ENCODE measurements around the gene KRT8. TPM values are rescaled to one million over a fixed set of nuclear protein-coding genes. Genes with fewer than 3 reads are reported as not detected.
A peak's percentile ranks its signal among the peaks of the same experiment; 100 is the strongest.

The KRT8 gene
- total and polyA plus RNA-seq, 2 of the 13 experiments (the other 11 are each of a cell fraction or from before 2014, with no cell fraction given) = 498 to 718 TPM

GRCh38 chr12:52878507-52879393, 26.1 kb downstream of the KRT8 start (continued):
- TF ChIP-seq SNAI1 (CRISPR knock-in tag; IDR thresholded peaks at IDR 0.05; ENCODE audit: borderline replicate concordance) = 0 out of 2 replicates have a peak, but pooled peaks have one; percentile 10
- TF ChIP-seq MTERF4 (CRISPR knock-in tag; IDR thresholded peaks at IDR 0.05) = peak; percentile 53; the same call in 1 of the 2 replicates
- TF ChIP-seq MLX (CRISPR knock-in tag; IDR thresholded peaks at IDR 0.05) = no peak
- TF ChIP-seq, protein P1, sequence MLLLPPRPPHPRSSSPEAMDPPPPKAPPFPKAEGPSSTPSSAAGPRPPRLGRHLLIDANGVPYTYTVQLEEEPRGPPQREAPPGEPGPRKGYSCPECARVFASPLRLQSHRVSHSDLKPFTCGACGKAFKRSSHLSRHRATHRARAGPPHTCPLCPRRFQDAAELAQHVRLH (CRISPR knock-in tag; IDR thresholded peaks at IDR 0.05; ENCODE audit: borderline replicate concordance, low read depth) = no peak
- TF ChIP-seq NAIF1 (CRISPR knock-in tag; IDR thresholded peaks at IDR 0.05; ENCODE audit: borderline replicate concordance) = no peak
- no peak for TF ChIP-seq MEIS2 (CRISPR knock-in tag; IDR thresholded peaks at IDR 0.05)
- TF ChIP-seq NFIB (CRISPR knock-in tag; IDR thresholded peaks at IDR 0.05; ENCODE audit: borderline replicate concordance) = no peak
- no peak for TF ChIP-seq NR3C1 (CRISPR knock-in tag; IDR thresholded peaks at IDR 0.05)
- TF ChIP-seq IKZF4 (CRISPR knock-in tag; IDR thresholded peaks at IDR 0.05; ENCODE audit: borderline replicate concordance, low read depth, not compliant biosample characterization) = no peak
- no peak for TF ChIP-seq MYC (CRISPR knock-in tag; IDR thresholded peaks at IDR 0.05; ENCODE audit: borderline replicate concordance)
- no peak for TF ChIP-seq ZFYVE20 (CRISPR knock-in tag; IDR thresholded peaks at IDR 0.05; ENCODE audit: borderline replicate concordance, low read depth)
- no peak for TF ChIP-seq ZBTB14 (CRISPR knock-in tag; IDR thresholded peaks at IDR 0.05)
- no peak for TF ChIP-seq EHMT2 (IDR thresholded peaks at IDR 0.05; ENCODE audit: borderline replicate concordance, low read depth, low read length)
- 0 out of 2 replicates have a peak, but pooled peaks have one; percentile 8 for TF ChIP-seq PAXIP1 (CRISPR knock-in tag; conservative IDR thresholded peaks at IDR 0.05)
- no peak for TF ChIP-seq KLF11 (CRISPR knock-in tag; IDR thresholded peaks at IDR 0.05)
- no peak for TF ChIP-seq GFI1 (CRISPR knock-in tag; IDR thresholded peaks at IDR 0.05; ENCODE audit: borderline replicate concordance)
- 0 out of 2 replicates have a peak, but pooled peaks have one; percentile 15 for TF ChIP-seq HINFP (CRISPR knock-in tag; IDR thresholded peaks at IDR 0.05; ENCODE audit: low read depth)
- no peak for TF ChIP-seq HDAC6 (IDR thresholded peaks at IDR 0.05; ENCODE audit: low read depth, low read length)
- no peak for TF ChIP-seq NFE2L2 (IDR thresholded peaks at IDR 0.05; ENCODE audit: low read length)
- TF ChIP-seq ZNF709 (CRISPR knock-in tag; IDR thresholded peaks at IDR 0.05) = 0 out of 2 replicates have a peak, but pooled peaks have one; percentile 39
